Measurements from ENCODE around the gene GNG7.
A peak's percentile ranks its signal among the peaks of the same experiment; 100 is the strongest.
"Not testable (repeated sequence)": the region's sequence is repeated elsewhere in the genome, so short reads cannot be mapped to it uniquely, and the experiment has no call there.

GNG7 gene

DNA sequence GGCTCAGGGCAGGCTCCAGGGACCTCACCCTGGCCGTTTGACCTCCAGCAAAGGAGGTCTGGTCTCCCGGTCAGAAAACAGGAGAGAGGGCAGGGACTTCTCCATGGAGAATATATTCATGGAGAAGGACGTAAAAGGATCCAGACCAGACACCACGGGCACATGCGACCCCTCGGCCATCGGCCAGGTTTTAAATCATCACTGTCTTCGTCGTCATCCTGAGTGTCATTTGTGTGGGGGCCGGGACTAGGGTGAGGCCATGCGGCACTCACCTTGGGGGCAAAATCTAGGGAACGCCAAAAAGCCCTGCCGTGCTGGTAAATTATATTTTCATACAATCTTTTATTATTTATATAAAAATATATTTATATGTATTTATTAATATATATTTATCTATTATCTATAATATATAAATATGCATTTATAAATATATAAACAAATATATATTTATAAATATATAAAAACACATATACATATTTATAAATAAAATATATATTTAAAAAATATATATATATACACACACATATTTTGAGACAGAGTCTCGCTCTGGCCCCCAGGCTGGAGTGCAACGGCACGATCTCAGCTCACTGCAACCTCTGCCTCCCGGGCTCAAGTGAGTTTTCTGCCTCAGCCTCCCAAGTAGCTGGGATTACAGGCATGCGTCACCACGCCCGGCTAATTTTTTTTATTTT lies 151.2 kb downstream of the GNG7 start:
- no peak for DNase-seq (ENCODE audit: low read depth in 2 of 2)

DNA sequence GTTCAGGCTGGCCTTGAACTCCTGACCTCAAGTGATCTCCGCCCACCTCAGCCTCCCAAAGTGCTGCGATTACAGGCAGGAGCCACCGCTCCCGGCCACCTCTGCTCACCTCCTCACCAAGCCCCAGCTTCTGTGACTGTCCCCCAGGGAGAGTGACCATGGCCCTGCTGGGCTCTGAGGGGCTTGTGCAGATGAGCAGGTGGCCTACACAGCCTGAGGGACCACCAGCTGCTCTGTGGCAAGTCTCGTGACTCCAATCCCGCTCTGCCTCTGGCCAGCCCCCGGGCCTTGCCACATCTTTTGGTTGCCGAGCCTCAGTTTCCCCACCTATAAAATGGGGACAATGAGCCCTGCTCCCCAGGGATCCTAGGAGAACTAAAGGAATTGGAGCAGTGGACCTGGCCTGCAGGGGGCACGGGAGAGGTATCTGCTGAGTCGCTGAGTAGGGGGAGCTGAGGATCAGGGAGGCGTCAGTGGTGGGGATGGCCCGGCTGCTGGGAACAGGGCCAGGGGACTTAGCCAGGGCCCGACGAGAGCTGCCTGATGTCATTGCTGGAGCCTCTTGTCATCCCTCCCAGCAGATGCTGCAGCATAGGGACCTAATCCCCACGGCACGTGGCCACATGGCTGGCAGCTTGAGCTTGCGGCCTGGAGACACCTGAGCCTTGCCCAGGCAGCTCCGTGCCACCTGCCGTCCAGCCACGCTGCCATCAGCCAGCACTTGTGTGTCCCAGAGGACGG lies 151.9 kb downstream of the GNG7 start:
- DNase-seq (ENCODE audit: low read depth in 2 of 2), result no peak

DNA sequence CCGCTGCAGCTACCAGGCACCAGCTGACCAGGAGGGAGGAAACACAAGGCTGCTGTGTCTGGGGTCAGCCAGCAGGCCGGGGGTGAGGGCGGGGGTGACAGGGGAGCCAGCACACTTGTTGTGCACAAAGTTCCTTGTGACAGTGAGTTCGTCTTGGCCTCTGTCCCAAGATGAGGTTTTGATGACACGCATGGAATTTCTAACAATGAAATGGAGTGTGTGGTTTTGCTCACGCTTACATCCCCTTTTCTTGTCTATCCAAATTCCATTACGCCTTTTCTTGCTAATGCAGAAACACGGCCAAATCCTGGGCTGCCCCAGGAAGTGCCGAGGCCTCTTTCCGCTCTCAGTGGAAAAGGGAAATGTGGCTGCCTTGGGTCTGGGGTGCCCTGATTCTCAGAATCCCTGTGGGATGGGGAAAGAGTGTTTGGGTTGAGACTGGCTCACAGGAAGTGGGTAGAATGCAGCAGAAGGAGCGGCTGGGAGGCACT lies 152.7 kb downstream of the GNG7 start:
- DNase-seq (ENCODE audit: low read depth in 2 of 2), result no peak

DNA sequence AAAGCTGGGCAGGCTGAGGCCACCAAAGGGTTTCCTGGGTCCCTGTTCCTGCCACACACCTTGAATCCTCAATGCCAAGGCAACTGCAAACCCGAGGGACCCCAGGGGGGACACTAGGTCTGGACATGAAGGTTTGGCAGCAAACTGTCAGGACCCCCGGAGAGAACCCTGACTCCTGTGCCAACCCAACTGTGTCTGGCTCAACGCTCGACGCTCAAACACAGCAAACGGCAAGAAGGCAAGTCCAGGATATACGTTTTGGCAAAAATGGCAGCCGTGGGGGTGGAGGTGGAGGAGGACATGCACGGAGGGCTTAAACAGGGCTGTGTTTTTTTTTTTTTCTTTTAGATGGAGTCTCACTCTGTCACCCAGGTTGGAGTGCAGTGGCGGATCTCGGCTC lies 153.5 kb downstream of the GNG7 start:
- no peak for DNase-seq (ENCODE audit: low read depth in 2 of 2)

DNA sequence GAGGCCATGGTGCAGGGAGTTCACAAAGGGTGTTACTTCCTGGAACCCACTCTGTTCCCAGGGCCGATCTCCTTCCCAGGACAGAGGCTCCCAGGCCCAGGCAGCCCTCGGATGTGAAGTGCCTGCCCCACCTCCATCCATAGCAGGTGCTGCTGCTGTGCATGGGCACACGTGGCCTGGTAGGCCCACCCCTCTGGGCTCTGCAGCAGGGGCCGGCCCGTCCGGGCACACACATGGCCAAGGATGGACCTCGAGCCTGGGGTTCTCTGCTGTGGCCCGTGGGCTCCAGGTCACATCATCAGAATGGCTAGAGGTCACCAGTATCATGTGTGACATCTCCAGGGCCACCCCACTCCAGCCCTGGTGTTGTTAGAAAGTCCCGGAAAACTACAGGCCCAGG lies 154.8 kb downstream of the GNG7 start:
- no peak for DNase-seq (ENCODE audit: low read depth in 2 of 2)

DNA sequence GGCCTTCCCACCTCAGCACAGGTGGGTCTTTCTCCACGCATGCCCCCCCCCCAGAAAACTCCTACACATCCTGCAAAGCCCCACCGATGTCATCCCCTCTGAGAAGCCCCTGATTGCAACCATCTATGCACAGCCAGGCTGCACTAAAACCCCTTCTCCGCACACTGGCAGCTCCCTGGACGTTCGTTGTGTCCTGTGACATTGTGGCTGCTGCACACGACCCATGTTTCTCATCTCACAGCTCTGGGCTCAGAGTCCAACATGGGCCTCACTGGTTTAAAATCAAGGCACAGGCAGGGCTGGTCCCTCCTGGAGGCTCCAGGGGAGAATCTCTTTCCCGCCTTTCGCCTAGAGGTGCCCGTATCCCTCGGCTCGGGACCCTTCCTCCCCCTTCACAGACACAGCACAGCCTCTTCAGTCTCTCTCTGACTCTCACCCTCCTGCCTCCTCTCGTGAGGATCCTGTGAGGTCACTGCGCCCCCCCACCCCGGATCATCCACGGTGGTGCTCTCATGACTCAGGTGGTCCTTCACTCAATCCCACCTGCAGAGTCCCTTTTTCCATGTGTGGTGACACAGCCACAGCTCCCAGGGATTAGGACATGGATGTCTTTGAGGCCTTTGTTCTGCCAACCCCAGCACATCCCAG lies 155.3 kb downstream of the GNG7 start:
- no peak for DNase-seq (ENCODE audit: low read depth in 2 of 2)

DNA sequence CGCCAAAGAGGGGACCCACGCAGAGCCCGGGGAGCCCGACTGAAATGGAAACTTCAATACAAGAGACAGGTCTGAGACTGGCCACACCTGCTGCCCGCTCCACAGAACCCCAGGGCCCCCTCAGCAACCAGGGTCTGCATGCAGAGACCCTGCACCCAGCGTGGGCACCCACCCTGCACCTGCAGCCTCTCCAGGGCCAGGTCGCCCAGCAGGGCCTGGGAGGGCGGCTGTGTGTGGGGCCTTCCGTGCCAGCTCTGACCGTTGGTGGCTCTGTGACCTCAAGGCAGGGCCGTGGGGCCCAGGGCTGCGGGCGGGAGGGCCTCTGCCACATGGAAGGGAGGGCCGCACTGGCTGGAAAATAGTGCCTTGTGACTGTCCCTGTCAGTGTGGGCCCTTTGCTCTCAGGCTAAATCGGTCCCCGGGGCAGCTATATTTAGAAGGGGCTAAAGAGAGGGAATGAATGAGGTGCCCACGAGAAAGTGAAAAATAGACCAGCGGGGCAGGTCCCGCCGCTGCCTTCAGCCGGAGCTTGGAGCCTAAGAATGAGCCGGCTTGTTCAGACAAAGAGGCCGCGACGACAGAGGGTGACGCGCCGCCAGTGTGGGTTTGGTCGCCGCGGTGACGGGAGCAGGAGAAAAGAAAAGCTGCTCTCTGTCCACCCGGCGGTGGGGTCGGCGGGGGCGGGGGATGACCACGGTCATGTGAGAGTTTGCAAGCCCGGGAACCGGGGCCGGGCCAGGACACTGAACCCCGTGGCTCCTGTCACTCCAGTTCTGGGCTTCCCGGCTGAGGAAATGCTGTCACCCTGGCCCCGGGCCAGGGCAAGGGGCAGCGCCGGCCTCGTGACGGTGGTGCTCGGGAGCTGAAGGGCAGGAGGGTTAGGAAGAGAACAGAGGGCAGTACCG lies 156.1 kb downstream of the GNG7 start:
- no peak for DNase-seq (ENCODE audit: low read depth in 2 of 2)

DNA sequence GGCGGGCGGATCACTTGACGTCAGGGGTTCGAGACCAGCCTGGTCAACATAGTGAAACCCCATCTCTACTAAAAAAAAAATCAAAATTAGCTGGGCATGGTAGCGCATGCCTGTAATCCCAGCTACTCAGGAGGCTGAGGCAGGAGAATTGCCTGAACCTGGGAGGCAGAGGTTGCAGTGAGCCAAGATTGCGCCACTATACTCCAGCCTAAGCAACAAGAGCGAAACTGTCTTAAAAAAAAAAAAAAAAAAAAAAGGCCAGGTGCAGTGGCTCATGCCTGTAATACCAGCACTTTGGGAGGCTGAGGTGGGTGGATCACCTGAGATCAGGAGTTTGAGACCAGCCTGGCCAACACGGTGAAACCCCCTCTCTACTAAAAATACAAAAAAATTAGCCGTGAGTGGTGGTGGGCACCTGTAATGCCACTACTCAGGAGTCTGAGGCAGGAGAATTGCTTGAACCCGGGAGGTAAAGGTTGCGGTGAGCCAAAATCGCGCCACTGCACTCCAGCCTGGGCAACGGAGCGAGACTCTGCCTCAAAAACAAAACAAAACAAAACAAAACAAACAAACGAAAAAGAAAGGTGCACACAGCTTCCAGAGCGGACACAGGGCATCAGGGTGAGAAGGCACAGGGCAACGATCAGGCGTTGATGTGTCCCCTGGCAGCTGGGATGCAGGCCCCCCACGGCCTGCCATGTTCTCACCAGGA lies 156.9 kb downstream of the GNG7 start:
- DNase-seq (ENCODE audit: low read depth in 2 of 2), result not testable (repeated sequence)

DNA sequence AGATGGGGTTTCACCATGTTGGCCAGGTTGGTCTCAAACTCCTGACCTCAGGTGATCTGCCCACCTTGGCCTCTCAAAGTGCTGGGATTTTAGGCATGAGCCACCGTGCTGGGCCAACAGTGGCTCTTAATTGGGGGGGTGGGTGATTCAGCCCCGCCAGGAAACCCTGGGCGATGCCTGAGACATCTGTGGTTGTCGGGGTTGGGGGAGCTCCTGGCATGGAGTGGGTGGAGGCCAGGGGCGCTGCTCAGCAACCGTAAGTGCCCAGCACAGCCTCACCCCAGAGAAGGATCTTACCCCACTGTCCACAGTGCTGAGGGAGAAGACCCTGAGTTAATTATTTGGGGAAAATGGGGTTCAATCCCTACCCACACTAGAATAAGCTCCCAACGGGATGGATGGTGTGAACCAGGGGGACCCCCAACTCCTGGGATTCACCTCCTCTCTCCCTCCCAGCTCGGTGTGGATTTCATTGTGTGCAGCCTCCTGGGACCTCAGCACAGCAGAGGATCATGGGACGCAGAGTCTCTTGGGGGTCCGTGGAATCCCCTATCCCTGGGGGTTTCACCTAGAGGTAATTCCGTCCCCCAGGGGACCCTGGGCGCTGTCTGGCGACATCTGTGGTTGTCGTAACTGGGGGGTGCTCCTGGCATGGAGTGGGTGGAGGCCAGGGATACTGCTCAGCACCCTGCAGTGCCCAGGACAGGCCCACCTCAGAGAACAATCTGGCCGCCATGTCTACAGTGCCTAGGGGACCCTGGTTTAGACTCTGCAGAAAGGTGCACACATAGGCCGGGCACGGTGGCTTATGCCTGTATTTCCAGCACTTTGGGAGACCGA lies 157.7 kb downstream of the GNG7 start:
- no peak for DNase-seq (ENCODE audit: low read depth in 2 of 2)

DNA sequence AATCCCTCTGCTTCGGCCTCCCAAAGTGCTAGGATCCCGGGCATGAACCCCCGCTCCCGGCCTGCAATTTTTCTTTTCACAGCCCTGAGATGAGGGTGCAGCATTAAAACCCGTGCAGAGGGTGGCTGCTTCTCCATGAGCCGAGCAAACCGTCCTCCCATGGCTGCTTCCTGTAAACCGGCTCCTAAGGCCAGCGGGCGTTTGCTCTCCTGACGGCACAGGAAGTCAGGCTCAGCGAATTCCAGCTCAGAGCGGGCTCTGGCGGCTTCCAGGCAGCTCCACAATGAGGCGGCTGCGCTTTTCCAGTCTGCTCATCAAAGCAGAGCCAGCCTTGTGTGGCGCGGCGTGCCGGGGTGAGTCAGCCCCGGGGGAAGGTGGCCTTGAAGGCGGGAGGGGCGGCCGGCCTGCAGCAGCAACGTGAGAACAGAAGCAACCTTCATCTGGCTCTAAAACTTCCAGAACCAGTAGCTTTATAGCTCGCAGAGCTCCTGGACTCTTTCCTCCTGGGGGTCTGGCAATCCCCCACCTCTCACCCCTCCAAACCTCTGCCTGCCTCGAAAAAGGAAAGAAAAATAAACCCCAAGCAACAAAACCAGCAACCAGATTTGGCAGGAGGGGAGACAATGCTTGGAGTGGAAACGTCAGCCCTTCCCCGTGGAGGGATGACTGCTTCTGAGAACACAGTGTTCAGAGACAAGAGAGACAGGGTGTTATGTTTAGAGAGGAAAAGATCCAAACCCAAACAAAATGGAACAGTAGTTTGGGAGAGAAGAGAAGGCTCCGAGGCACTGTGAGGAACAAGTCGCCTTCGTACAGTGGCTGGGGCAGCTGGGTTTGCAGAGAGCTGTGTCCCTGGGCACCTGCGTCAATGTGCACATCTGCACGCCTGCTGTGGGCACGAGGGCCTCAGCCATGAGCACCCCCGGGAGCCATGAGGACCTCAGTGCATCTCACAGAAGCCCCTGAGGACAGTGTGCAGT lies 158.7 kb downstream of the GNG7 start:
- DNase-seq (ENCODE audit: low read depth in 2 of 2), result peak; percentile 62 to 68

DNA sequence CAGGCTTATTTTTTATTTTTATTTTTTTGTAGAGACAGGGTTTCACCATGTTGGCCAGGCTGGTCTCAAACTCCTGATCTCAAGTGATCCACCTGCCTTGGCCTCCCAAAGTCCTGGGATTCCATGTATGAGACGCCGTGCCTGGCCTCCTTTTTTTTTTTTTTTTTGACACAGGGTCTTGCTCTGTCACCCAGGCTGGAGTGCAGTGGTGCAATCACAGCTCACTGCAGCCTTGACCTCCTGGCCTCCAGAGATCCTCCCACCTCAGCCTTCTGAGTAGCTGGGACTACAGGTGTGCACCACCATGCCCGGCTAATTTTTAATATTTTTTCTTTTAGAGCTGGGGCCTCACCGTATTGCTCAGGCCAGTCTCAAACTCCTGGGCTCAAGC lies 159.4 kb downstream of the GNG7 start:
- DNase-seq (ENCODE audit: low read depth in 2 of 2), result not testable (repeated sequence)

DNA sequence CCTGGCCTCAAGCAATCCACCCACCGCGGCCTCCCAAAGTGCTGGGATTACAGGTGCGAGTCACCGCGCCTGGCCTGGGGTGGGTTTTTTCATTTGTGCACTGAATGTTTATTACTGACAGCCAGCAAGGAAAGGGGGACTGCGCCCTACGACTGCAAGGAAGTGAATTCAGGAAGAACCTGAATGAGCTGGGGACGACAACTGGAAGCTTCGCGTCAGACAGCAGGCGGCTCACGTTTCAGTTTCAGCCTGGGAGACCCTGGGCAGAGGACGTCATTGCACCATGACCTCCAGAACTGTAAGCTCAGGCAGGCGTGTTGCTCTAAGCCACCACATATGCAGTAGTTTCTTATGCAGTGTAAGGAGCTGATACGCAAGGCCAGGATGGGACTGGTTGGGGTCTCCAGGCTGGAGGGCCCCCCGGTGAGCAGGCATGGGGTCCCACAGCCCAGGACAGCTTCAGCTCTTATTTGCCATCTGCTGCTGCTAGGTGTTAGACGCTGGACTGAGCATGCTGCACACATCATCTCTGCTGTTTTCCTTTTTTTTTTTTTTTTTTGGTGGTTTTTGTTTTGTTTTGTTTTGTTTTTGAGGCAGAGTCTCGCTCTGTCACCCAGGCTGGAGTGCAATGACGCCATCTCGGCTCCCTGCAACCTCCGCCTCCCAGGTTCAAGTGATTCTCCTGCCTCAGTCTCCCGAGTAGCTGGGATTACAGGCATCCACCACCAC lies 160.0 kb downstream of the GNG7 start:
- no peak for DNase-seq (ENCODE audit: low read depth in 2 of 2)

DNA sequence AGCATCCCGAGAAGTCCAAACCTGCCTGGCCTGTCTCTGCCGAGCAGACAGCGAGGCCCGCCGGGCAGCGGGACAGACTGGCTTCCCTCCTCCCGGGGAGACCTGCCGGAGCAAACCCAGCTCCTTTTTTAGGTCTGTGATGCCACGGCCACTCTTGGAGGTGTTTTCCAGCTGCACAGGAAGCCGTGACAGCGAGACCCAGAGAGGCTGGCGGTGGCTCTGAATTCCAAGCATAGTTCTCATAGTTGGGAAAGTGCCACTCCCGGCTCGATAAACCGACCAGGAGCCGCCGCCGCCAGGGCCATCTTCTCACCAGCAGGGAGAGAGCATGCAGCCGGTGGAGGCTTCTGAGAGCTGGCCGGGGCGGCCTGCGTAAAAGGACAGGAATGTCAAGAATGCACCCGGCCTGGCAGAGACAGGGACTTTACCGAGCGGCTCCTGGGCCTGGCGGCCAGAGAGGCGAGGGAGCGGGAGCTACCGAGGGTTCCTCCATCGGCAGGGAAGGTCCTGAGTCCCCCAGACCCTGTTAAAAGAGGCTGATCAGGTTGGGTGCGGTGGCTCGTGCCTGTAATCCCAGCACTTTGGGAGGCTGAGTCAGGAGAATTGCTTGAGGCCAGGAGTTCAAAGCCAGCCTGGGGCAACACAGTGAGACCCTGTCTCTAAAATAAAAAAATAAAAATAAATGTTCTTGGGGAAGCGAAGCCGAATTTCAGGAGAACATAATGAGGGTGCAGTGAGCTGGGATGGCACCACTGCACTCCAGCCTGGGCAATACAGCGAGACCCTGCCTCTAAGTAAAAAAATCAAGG lies 161.6 kb downstream of the GNG7 start:
- DNase-seq (ENCODE audit: low read depth in 2 of 2), result no peak

DNA sequence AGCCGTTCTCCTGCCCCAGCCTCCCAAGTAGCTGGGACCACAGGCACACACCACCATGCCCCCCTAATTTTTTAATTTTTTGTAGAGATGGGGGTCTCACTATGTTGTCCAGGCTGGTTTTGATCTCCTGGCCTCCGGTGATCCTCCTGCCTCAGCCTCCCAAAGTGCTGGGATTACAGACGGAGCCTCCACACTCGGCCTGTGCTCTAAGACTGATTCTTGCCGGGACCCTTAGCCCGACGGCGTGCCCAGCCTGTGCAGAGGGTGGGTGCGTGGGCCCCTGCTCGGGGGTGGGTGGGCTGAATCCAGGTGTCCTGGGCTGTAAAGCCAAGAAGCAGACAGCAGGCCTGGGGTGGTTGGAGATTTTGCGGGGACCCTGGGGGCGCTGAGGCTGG lies 162.2 kb downstream of the GNG7 start:
- DNase-seq (ENCODE audit: low read depth in 2 of 2), result no peak

DNA sequence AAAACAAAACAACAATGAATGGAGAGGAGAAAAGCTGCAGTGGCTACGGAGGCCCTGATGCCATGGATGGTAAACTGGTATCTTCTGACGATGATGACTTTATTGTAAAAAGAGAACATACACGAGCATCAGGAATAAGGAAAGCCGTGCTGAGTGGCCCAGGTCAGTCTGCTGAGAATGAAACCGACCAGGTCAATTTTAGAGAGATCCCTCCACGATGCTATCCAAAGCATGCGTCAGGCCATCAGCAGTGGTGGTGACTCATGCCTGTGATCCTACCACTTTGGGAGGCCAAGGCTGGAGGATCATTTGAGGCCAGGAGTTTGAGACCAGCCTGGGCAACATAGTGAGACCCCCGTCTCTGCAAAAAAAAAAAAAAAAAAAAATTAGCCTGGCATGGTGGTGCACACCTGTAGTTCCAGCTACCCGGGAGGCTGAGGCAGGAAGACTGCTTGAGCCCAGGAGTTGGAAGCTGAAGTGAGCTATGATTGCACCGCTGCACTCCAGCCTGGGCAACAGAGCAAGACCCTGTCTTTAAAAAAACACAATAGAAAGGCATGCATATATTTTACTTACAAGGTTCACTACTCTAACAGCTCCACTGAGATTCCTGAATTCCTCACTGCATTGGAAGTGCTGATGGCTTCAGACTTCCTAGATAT lies 164.3 kb downstream of the GNG7 start:
- DNase-seq (ENCODE audit: low read depth in 2 of 2), result no peak

DNA sequence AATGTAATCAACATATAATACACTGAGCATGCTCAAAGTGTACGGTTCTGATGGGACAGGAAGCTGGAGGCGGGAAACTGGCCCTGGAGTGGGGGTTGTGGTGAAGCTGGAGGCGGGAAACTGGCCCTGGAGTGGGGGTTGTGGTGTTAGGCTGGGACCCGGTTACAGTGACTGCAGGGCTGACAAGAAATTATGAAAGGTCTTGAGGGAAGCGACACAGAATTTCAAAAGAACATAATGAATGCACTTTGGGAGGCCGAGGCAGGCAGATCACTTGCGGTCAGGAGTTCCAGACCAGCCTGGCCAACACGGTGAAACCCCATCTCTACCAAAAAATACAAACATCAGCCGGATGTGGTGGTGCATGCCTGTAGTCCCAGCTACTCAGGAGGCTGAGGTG lies 164.9 kb downstream of the GNG7 start:
- DNase-seq (ENCODE audit: low read depth in 2 of 2), result not testable (repeated sequence)

DNA sequence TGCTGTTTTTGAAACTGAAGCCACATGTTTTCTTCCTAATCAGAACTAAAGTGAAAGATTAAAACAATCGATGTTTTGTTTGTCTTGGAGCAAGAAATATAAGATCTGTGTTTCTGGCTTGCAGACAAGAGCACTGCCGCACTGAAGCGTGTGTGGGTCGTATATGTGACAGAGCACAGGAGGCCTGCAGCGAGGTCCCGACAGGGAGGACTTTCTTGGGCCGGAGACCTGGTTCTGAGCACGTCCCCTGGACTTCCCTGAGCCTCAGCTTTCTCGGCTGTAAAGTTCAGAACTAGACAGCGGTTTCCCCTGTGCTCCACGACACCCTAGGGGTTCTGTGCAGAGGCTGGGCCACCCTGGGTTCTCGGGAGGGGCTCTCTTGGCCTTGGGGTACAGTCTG lies 166.0 kb downstream of the GNG7 start:
- no peak for DNase-seq (ENCODE audit: low read depth in 2 of 2)

All from stimulated activated CD4-positive, alpha-beta T cell treated with anti-CD3 and anti-CD28 coated beads, Interleukin-1b, Interleukin-23, amount 100 ng/mL, for 4 hours (primary cell).